Effector memory CD4-positive, alpha-beta T cell (primary cell): ENCODE data around the gene CHST1.
A peak's percentile ranks its signal among the peaks of the same experiment; 100 is the strongest.

Source experiments
- DNase-seq, 3 donors: peaks; one replicate each; pipeline ENCODE4 v3.0.0-alpha.2; 2020
- H3K27ac ChIP-seq: 2 replicates; pipeline ENCODE4 v1.7.0; 2013; ENCODE audit warnings: mild to moderate bottlenecking, low read length, moderate library complexity; ENCODE audit not compliant: insufficient read depth, poor library complexity, severe bottlenecking
- H3K27me3 ChIP-seq: replicated peaks from 2 replicates; pipeline ENCODE4 v1.7.0; 2013; ENCODE audit warnings: mild to moderate bottlenecking, low read length; ENCODE audit not compliant: insufficient read depth, control insufficient read depth, poor library complexity, severe bottlenecking
- H3K36me3 ChIP-seq: 2 replicates; pipeline ENCODE4 v1.7.0; 2013; ENCODE audit warnings: mild to moderate bottlenecking, low read length, moderate library complexity; ENCODE audit not compliant: control insufficient read depth, insufficient read depth
- H3K4me1 ChIP-seq: 2 replicates; pipeline ENCODE4 v1.7.0; 2013; ENCODE audit warnings: low read length, mild to moderate bottlenecking; ENCODE audit not compliant: control insufficient read depth, insufficient read depth, poor library complexity, severe bottlenecking
- H3K4me3 ChIP-seq: 2 replicates; pipeline ENCODE4 v1.7.0; 2013; ENCODE audit warnings: low read length, low read depth, mild to moderate bottlenecking; ENCODE audit not compliant: insufficient read depth, poor library complexity, severe bottlenecking
- H3K9me3 ChIP-seq: 2 replicates; pipeline ENCODE4 v1.7.0; 2013; ENCODE audit warnings: mild to moderate bottlenecking, low read length, moderate library complexity; ENCODE audit not compliant: control insufficient read depth
- total RNA-seq, 3 donors: gene quantifications; one replicate each; lab custom pipeline; 2026; lab: John Stamatoyannopoulos, UW

CHST1 gene
- total RNA-seq, result 0 to 0.17 (median 0) reads per million in 3 donors

GRCh38 chr11:45665206-45665932 lies at the start of gene CHST1:
Gene CHST1 (minus strand): TSS chr11:45665622. CDS start chr11:45650923, 14,699 bp downstream.
- Histone ChIP-seq H3K36me3 (no peaks in the 10 kb centered on the region), H3K4me3 (peak within 1 kb of the TSS; percentile 44), H3K4me1 (peaks cover 13% of the 10 kb centered on the region), H3K27me3 (peaks cover 30% of the 10 kb centered on the region), H3K27ac (no peak within 1 kb of the TSS), H3K9me3 (no peaks in the 10 kb centered on the region)
- no peak for DNase-seq

- Histone ChIP-seq H3K36me3 (no peaks in the 10 kb centered on the region), H3K9me3 (no peaks in the 10 kb centered on the region), H3K4me3 (no peak overlapping the region), H3K27ac (no peak overlapping the region), H3K4me1 (no peaks in the 10 kb centered on the region), H3K27me3 (peaks cover 3% of the 10 kb centered on the region)
- no peak for DNase-seq
These were observed 48.2 kb upstream of the CHST1 start for GRCh38 chr11:45713573-45713972.

- Histone ChIP-seq H3K27ac (no peak overlapping the region), H3K4me1 (no peaks in the 10 kb centered on the region), H3K27me3 (peaks cover 9% of the 10 kb centered on the region), H3K9me3 (no peaks in the 10 kb centered on the region), H3K36me3 (no peaks in the 10 kb centered on the region), H3K4me3 (no peak overlapping the region)
- DNase-seq, result no peak
These were observed 45.1 kb upstream of the CHST1 start for GRCh38 chr11:45710561-45710960.

GRCh38 chr11:45708887-45709663 lies 43.7 kb upstream of the CHST1 start:
- no peaks in the 10 kb centered on the region for H3K4me1 ChIP-seq
- H3K9me3 ChIP-seq, result no peaks in the 10 kb centered on the region
- H3K27me3 ChIP-seq, result peaks cover 6% of the 10 kb centered on the region

GRCh38 chr11:45704635-45705034 lies 39.2 kb upstream of the CHST1 start:
- Histone ChIP-seq H3K4me3 (no peak overlapping the region), H3K27ac (no peak overlapping the region), H3K9me3 (no peaks in the 10 kb centered on the region), H3K36me3 (no peaks in the 10 kb centered on the region), H3K27me3 (peaks cover 6% of the 10 kb centered on the region), H3K4me1 (no peaks in the 10 kb centered on the region)
- no peak for DNase-seq

More at GRCh38 chr11:45708887-45709663, 43.7 kb upstream of the CHST1 start:
- Histone ChIP-seq H3K4me3 (no peak overlapping the region), H3K27ac (no peak overlapping the region), H3K36me3 (no peaks in the 10 kb centered on the region)
- no peak for DNase-seq

- Histone ChIP-seq H3K27ac (no peak overlapping the region), H3K4me1 (no peaks in the 10 kb centered on the region), H3K36me3 (no peaks in the 10 kb centered on the region), H3K27me3 (peaks cover 6% of the 10 kb centered on the region), H3K9me3 (no peaks in the 10 kb centered on the region), H3K4me3 (no peak overlapping the region)
- DNase-seq, result no peak
These were observed 38.7 kb upstream of the CHST1 start for GRCh38 chr11:45704133-45704532.

- H3K9me3 ChIP-seq, result no peaks in the 10 kb centered on the region
- no peak overlapping the region for H3K4me3 ChIP-seq
- no peaks in the 10 kb centered on the region for H3K4me1 ChIP-seq
- H3K27me3 ChIP-seq, result peaks cover under 1% of the 10 kb centered on the region
- H3K36me3 ChIP-seq, result no peaks in the 10 kb centered on the region
- DNase-seq, result no peak
- H3K27ac ChIP-seq, result no peak overlapping the region
These were observed 37.1 kb upstream of the CHST1 start for GRCh38 chr11:45702511-45702910.

- Histone ChIP-seq H3K36me3 (no peaks in the 10 kb centered on the region), H3K9me3 (no peaks in the 10 kb centered on the region), H3K27ac (no peak overlapping the region), H3K4me3 (no peak overlapping the region), H3K4me1 (no peaks in the 10 kb centered on the region), H3K27me3 (no peaks in the 10 kb centered on the region)
- no peak for DNase-seq
These were observed 33.5 kb upstream of the CHST1 start for GRCh38 chr11:45698777-45699497.

GRCh38 chr11:45692808-45693453 lies 27.5 kb upstream of the CHST1 start:
- Histone ChIP-seq H3K36me3 (no peaks in the 10 kb centered on the region), H3K4me1 (no peaks in the 10 kb centered on the region), H3K9me3 (no peaks in the 10 kb centered on the region), H3K4me3 (no peak overlapping the region), H3K27ac (no peak overlapping the region), H3K27me3 (no peaks in the 10 kb centered on the region)
- DNase-seq, result no peak
